ENCODE results near the gene TRAK2. TPM values are rescaled to one million over a fixed set of nuclear protein-coding genes. Genes with fewer than 3 reads are reported as not detected.

TRAK2 gene
- total and polyA plus RNA-seq, 2 of the 8 experiments (the other 6 are each of a cell fraction or from before 2014, with no cell fraction given) = 4.5 to 15.7 TPM

GRCh38 chr2:201436141-201436540 is 15.1 kb downstream of the TRAK2 start:
- H3K79me2 ChIP-seq (ENCODE audit: control insufficient read depth in 1 of 2, insufficient read depth in 2 of 2, low read length in 2 of 2) = 0 out of 4 replicates have a peak, but pooled peaks cover 0 to 7% of the 10 kb centered on the region in 2 experiments
- TF ChIP-seq TBP (IDR thresholded peaks at IDR 0.05; ENCODE audit: low read depth, low read length) (no peak), RFX5 (IDR thresholded peaks at IDR 0.05; ENCODE audit: borderline replicate concordance, low read depth, low read length) (no peak), HDAC6 (IDR thresholded peaks at IDR 0.05; ENCODE audit: low read depth, low read length) (no peak), SRF (IDR thresholded peaks at IDR 0.05; ENCODE audit: low read depth, low read length) (no peak), BACH1 (IDR thresholded peaks at IDR 0.05; ENCODE audit: low read length) (no peak), CEBPB (IDR thresholded peaks at IDR 0.05; ENCODE audit: low read depth, low read length) (no peak), NANOG (IDR thresholded peaks at IDR 0.05; ENCODE audit: insufficient read depth, low read depth, low read length, poor library complexity, severe bottlenecking) (no peak), BCL11A (IDR thresholded peaks at IDR 0.05; ENCODE audit: low read depth in 2 of 2, low read length in 2 of 2) (no peak), FOSL1 (IDR thresholded peaks at IDR 0.05; ENCODE audit: insufficient read depth, low read depth, low read length) (no peak), ATF2 (IDR thresholded peaks at IDR 0.05; ENCODE audit: low read length) (no peak), USF2 (IDR thresholded peaks at IDR 0.05; ENCODE audit: low read length) (no peak), PHF8 (conservative IDR thresholded peaks at IDR 0.05; ENCODE audit: low read depth, low read length) (no peak)

More at GRCh38 chr2:201436141-201436540, 15.1 kb downstream of the TRAK2 start:
- no peak overlapping the region for H3K23ac ChIP-seq (ENCODE audit: insufficient read length)
- no peak overlapping the region for H4K8ac ChIP-seq (ENCODE audit: extremely low read depth, insufficient read depth, low read length)
- H3K9ac ChIP-seq (replicated peaks in 1 of 4; ENCODE audit: extremely low read depth in 1 of 4, low read depth in 3 of 4, low read length in 3 of 4) = no peak overlapping the region
- POLR2A ChIA-PET (ENCODE audit: partially characterized antibody) = interaction anchor here (0.6 kb wide), 1 partner anchor 9 kb away, joined by 3 read pairs; no protein-coding TSS in a partner anchor
- H4K5ac ChIP-seq (ENCODE audit: insufficient read length, low read depth, low read length) = no peak overlapping the region
- H4K91ac ChIP-seq (replicated peaks; ENCODE audit: insufficient read length, low read length) = no peak overlapping the region
- H3K4ac ChIP-seq (replicated peaks; ENCODE audit: insufficient read length, low read depth, low read length) = no peak overlapping the region
- no peaks in the 10 kb centered on the region for H3K23me2 ChIP-seq (ENCODE audit: low read depth, low read length)
- no peak overlapping the region for H2BK20ac ChIP-seq (ENCODE audit: low read length)
- peaks cover 0 to 5% (median 0%) of the 10 kb centered on the region in 4 experiments; a peak in 1 of 8 replicates for H3K36me3 ChIP-seq (ENCODE audit: control insufficient read depth in 2 of 4, insufficient read depth in 4 of 4, low read length in 3 of 4)
- H2BK15ac ChIP-seq (ENCODE audit: low read length) = no peak overlapping the region
- FAIRE-seq (no peak), DNase-seq (ENCODE audit: low read depth in 1 of 2, low spot score in 2 of 2) (no peak)
- H3K4me3 ChIP-seq (ENCODE audit: extremely low read depth in 1 of 4, insufficient read depth in 2 of 4, low read depth in 3 of 4, low read length in 4 of 4) = no peak overlapping the region
- H2AK5ac ChIP-seq (ENCODE audit: low read depth, low read length) = no peak overlapping the region
- H3K18ac ChIP-seq (ENCODE audit: extremely low read depth, low read length) = no peak overlapping the region
- H3K4me1 ChIP-seq (replicated peaks in 1 of 4; ENCODE audit: control insufficient read depth in 3 of 4, insufficient read depth in 4 of 4, low read length in 3 of 4) = no peaks in the 10 kb centered on the region
- no peak overlapping the region for H3K56ac ChIP-seq (replicated peaks; ENCODE audit: insufficient read length, low read depth, low read length)
- no peak overlapping the region for H2BK12ac ChIP-seq (ENCODE audit: low read depth, low read length)
- no peak overlapping the region for H3K27ac ChIP-seq (ENCODE audit: low read depth, low read length)
- peaks cover 0 to 2% of the 10 kb centered on the region in 2 experiments for H4K20me1 ChIP-seq (replicated peaks in 1 of 2; ENCODE audit: control insufficient read depth in 1 of 2, insufficient read depth in 2 of 2, low read length in 2 of 2)
- H2BK5ac ChIP-seq (ENCODE audit: low read depth, low read length) = no peak overlapping the region
- H3K4me2 ChIP-seq (ENCODE audit: insufficient read depth in 1 of 2, low read depth in 2 of 2, low read length in 2 of 2) = no peak overlapping the region
- peaks cover 5% of the 10 kb centered on the region in 2 experiments; a peak in 1 of 4 replicates for H3K9me3 ChIP-seq (ENCODE audit: insufficient read depth in 2 of 2, low read depth in 1 of 2, low read length in 1 of 2)
- H2AFZ ChIP-seq (ENCODE audit: low read length) = no peak overlapping the region
- H3K14ac ChIP-seq (ENCODE audit: insufficient read length) = no peak overlapping the region
- CTCF ChIA-PET (ENCODE audit: partially characterized antibody) = no interaction called here
- no peaks in the 10 kb centered on the region for H3K79me1 ChIP-seq (ENCODE audit: low read depth, low read length)
- H3K27me3 ChIP-seq (replicated peaks in 1 of 4; ENCODE audit: control insufficient read depth in 3 of 4, extremely low read depth in 1 of 4, insufficient read depth in 3 of 4, low read length in 3 of 4) = no peaks in the 10 kb centered on the region
- H2BK120ac ChIP-seq (replicated peaks; ENCODE audit: low read depth, low read length) = no peak overlapping the region
- WGBS, 2 experiments (ENCODE audit: extremely low coverage in 1 of 2, insufficient coverage in 1 of 2, insufficient read length in 1 of 2, insufficient replicate concordance in 2 of 2, low coverage in 1 of 2, low lambda C conversion rate in 2 of 2, missing lambda C conversion rate in 1 of 2) = 90% methylated on average over 2 of the region's 2 CpGs; no CpG with 5 or more reads in 1 of the 2 experiments

Data from H1 (cell line).